DMS53 treated with DMSO at 0.1 percent for 48 hours (cell line): Measurements from ENCODE around the gene USP49.
A peak's percentile ranks its signal among the peaks of the same experiment; 100 is the strongest.
"Not testable (repeated sequence)": the region's sequence is repeated elsewhere in the genome, so short reads cannot be mapped to it uniquely, and the experiment has no call there.

ENCODE experiments used
- DNase-seq: peaks from one replicate; lab custom pipeline; 2025; ENCODE audit not compliant: unreplicated experiment; lab: John Stamatoyannopoulos, UW

USP49 gene

GRCh38 chr6:41895300-41896233 lies at the start of gene USP49:
Gene USP49 (minus strand): TSS chr6:41895375. CDS start chr6:41806983, 88,392 bp downstream.
- peak; percentile 87 for DNase-seq

DNA sequence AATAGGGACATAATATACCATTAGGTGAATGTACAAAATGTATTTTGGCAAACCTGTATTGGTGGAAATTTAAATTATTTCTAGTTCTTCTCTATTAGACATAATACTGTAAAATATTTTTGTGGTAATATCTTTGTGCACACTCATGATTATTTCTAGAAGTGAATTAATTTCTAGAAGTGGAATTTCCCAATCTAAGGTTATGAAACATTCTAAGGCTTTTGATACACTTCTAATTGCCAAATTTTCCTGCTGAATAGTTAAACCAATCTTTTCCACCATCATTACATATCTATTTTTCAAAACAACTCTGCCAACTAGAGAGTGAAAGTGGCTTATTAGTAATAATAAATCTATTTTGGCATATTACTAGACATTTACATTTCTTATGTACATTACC lies 48.3 kb upstream of the USP49 start:
- no peak for DNase-seq

DNA sequence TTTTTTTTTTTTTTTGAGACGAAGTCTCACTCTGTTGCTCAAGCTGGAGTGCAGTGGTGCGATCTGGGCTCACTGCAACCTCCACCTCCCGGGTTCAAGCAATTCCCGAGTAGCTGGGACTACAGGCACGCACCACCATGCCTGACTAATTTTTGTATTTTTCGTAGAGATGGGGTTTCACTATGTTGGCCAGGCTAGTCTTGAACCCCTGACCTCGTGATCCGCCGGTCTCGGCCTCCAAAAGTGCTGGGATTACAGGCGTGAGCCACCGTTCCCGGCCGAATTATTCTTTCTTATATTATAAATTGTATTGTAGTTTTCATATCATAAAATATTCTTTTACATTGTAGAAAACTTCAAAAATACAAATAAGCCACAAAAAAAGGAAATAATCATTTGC lies 47.7 kb upstream of the USP49 start:
- DNase-seq: not testable (repeated sequence)

DNA sequence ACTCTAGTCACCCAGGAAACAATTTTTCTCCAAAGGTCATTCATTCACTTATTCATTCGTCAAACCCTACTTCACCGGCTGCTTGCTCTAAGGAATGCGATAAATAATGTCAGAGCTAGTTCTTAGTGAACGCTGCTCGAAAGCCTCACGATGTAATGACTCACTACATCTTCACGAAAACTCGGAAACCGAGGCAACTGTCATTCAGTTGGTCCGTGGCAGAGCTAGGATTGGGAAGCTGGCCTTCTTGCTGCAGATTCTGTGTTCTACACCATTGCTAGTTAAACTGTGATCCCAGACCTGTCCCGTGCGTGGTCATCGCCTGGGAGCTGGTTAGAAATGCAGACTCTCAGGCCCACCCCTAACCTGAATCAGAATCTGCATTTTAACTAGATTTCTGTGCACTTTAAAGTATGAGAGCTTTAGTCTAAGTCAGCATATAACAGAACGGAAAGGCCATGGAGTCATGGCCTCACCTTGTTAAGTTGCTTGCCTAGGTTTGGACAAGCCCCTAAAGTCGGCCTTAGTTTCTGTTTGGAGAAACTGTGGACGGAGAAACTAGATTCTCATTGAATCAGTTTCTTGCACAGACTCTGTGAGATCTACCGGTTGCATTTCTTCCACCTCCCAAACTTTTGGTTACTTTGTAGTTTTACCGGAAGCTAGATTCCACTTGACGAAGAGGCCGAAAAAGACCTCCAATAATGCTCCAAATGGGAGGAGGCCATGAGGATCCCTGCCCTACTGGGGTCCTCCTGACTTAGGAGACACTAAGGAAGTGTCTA lies 47.1 kb upstream of the USP49 start:
- DNase-seq: no peak

GRCh38 chr6:41941280-41942066 lies 46.3 kb upstream of the USP49 start, which contains the start of gene CCND3:
Gene CCND3 (minus strand): TSS chr6:41941808. CDS start chr6:41941649, 159 bp downstream.
- peak; percentile 92 for DNase-seq

- no peak for DNase-seq
Measured at GRCh38 chr6:41940759-41941279, 45.6 kb upstream of the USP49 start.

- DNase-seq: no peak
Measured at GRCh38 chr6:41939848-41940758, 44.9 kb upstream of the USP49 start.

DNA sequence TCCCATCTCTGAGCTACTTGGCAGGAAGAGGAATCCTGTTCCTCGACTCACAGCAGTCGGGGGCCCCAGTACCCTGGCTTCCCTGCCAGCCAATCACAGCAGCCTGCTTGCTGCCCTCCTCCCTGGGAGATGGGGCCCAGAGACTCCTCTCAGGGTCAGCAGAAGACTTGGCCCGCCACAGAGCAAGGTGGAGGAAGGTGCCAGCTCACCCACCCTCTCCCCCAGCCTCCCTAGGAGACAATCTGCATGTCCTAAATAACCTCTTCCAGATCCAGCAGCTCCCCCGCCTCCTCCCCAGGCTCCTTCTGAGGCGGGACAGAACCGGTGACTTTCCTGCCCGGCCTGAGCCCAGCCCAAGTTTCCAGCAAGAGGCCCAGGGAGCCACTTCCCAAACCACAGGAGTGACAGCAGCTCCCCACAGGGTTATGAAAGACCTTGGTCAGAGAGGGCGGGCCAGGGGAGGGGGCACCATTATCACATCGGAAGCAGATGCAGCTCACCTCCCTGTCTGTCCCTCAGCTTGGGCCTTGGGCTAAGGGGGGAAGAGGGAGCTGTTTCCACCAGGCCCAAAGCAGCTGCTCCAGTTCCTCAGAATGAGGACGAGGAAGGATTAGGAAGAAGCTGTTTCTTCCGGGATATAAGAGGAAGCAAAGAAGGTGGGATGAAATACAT lies 44.1 kb upstream of the USP49 start:
- DNase-seq: no peak

GRCh38 chr6:41938590-41939175 lies 43.5 kb upstream of the USP49 start:
- no peak for DNase-seq

DNA sequence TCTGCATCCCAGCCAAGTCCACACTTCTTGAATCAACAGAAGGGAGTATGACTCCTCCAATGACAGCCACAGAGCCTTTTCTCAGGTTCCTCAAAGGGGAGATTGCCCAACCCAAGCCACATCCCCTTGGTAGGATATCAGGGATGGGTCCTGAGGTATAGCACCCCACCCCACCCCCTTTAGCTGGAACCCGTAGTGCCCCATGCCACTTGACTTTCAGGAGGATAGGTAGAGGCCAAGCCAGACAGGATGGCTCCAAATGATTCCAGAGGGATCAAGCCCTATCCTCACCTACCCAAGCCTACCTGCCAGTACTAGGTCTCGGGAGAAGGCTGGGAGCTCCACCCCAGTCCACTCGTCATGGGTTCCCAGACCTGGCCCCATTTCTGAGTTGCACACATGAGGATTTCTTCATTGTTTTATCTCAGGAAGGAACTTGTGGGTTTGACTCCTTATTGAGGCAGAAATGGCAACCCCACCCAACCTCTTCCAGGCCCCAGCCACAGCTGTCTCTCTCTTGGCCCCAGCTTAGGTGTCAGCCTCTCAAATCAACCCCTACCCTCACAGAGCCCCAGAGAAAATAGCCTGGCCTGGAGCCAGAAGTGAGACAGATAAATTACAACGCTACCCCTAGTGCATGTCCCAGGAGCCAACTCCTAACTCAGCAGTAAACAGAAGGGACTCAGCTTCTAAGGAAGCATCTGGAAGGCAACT lies 42.8 kb upstream of the USP49 start:
- no peak for DNase-seq

DNA sequence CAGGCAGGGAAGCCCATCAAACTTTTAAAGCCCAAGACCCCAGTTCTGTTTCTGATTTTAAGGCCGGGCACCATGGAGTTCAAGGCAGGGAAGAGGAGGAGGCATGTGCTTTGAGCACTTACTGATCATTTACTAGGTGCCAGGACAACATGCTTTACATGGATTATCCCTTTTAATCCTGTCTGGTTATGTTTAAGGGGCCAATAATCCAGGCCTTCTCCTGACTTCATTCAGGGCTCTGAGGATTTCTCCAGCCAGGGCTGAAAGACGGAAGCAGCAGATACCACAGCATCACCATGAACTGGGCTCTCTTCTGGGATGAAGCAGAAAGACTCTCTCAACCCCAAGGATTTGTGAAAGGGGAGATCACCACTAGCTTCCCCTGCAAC lies 42.3 kb upstream of the USP49 start:
- no peak for DNase-seq

- DNase-seq: peak; percentile 84
Measured at GRCh38 chr6:41936073-41936837, 41.1 kb upstream of the USP49 start.

- DNase-seq: no peak
Measured at GRCh38 chr6:41935685-41936072, 40.5 kb upstream of the USP49 start.

DNA sequence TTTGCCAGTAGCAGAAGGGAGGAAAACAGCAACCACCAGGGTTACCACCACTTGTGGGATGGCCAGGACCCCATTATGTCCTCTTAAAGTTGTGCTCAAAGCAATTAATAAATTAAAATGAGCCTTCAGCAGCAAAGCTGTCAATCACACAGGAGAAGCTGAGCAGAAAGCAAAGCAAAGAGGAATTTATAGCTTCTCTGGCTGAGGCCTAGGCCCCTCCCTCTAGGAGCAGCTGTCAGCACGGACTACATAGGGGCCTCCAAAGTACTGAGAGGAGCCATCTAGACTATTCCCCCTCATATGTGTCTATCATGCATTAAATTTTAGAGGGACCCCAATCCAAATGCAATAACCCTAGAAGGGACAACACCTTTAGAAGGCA lies 40.0 kb upstream of the USP49 start:
- no peak for DNase-seq

DNA sequence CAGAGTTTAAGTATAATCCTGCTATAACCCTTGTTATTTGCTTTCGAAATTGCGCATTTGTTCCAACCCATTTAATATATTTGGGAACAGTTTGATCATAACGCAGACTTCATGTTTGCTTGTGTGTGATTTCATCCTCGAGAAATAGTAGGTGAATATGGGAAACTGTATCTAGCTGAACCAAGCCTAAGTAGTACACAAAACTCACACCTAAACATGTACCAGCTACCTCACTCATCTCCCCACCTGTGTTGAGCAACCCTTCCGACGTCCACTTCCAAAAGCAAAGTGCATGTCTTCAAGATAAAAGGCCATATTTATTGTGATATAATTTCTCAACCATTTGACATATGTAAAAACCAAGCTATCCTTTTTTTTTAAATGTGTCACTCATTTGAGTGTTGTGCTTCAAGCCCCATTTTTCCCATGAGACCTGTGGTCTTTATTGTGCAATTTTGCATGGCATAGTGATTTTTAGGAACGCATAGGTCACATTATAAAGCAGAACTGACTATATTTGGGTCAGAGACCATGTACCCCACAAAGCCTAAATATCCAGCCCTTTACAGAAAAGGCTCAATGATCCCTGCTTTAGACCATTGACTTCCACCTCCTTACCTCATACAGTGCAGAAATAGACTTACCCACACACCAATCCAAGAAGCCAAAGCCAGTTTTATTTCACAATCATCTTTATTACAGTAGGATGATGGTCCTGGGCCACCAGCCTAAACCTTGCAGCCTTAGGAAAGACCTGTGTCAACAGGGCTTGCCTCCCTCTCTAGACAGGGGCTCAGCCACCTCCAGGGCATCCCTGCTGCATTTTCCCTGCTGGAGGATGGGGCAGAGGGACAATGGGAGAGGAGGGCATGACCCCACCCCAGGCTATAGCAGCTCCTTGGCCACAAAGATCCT lies 39.4 kb upstream of the USP49 start:
- DNase-seq: no peak

GRCh38 chr6:41932378-41932777 lies 37.2 kb upstream of the USP49 start:
- no peak for DNase-seq

GRCh38 chr6:41931792-41932191 lies 36.6 kb upstream of the USP49 start:
- DNase-seq: no peak
